GM23248 (cell line): Measurements from ENCODE around the gene DENND4C.

Source experiments
- EZH2 ChIP-seq: fragments of 200-600 bp; sonication (generic); IDR thresholded peaks from 2 replicates; pipeline ENCODE4 v1.6.1; 2018; ENCODE audit warnings: antibody characterized with exemption, mild to moderate bottlenecking; ENCODE audit not compliant: insufficient read depth, poor library complexity, severe bottlenecking
- EZH2phosphoT487 ChIP-seq: fragments of 200-600 bp; sonication (generic); IDR thresholded peaks from 2 replicates; pipeline ENCODE4 v1.6.1; 2018; ENCODE audit warnings: antibody characterized with exemption, moderate library complexity, mild to moderate bottlenecking, low read depth; ENCODE audit not compliant: insufficient read depth

DNA sequence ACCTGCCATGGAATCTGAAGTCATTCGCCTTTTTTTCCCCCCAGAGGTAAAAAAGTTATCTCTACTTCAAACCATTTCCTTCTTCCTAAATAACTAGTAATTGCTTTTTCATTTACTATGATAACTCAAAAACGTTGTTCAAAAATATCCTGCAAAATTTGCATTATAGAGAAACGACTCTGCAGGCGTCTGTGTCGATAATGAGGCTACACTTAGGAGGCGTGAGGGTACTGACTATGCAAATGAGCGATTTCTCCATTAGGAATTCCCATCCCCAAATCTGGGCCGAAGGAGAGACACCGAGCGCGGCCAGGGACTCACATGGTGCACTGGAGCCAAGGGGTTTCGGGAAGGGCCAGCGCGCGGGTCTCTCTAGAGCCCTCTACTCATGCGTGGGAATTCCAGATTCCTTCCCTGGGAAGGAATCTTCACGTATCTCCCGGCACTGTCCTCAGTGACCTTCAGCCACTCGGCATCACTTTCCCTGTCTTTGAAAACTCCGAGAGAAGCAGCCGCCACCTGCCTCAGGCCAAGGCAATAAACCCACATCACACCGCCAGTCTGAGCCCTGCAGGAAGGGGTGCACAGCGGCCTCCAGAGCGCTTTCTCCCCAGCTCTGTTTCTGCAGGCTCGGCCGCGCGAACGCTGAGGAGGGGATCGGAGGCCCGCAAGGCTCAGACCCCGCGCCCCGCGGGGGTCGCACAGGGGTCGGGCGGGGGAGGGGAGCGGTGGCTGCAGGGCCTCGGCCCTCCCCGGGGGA, 718 bp upstream of the DENND4C start:
- TF ChIP-seq EZH2phosphoT487 (no peak), EZH2 (no peak)
